Tibial nerve (tissue), 4 donors: Measurements from ENCODE around the gene TAS2R1. TPM values are rescaled to one million over a fixed set of nuclear protein-coding genes. Genes with fewer than 3 reads are reported as not detected.

Experiments
- DNase-seq, 2 donors: peaks; one replicate each; pipeline ENCODE4 v3.0.0-alpha.2; 2019; ENCODE audit warnings: low spot score in 2 of 2
- H3K27ac ChIP-seq, 4 donors: fragments of 200-600 bp; sonication (generic) in 3 of 4; one replicate each; pipeline ENCODE4 v1.5.1; 2017 to 2019; ENCODE audit warnings: mild to moderate bottlenecking in 1 of 4
- H3K27me3 ChIP-seq, 2 donors: fragments of 200-600 bp; sonication (generic) in 1 of 2; one replicate each; pipeline versions ENCODE4 v1.5.1 to v1.6.0; 2017 to 2019
- H3K36me3 ChIP-seq, 3 donors: fragments of 200-600 bp; sonication (generic); one replicate each; pipeline ENCODE4 v1.5.1; 2018 to 2019
- H3K4me1 ChIP-seq, 4 donors: fragments of 200-600 bp; sonication (generic) in 3 of 4; one replicate each; pipeline ENCODE4 v1.5.1; 2017 to 2019
- H3K4me3 ChIP-seq, 4 donors: fragments of 200-600 bp; sonication (generic) in 3 of 4; one replicate each; pipeline ENCODE4 v1.5.1; 2017 to 2019; ENCODE audit warnings: mild to moderate bottlenecking in 1 of 4, moderate library complexity in 1 of 4
- H3K9me3 ChIP-seq, 4 donors: fragments of 200-600 bp; sonication (generic) in 3 of 4; one replicate each; pipeline ENCODE4 v1.5.1; 2017 to 2019
- EP300 ChIP-seq, 2 donors: sonication (generic); formaldehyde crosslinking; IDR thresholded peaks; one replicate each; pipeline ENCODE4 v1.6.1; 2017; ENCODE audit warnings: antibody characterized with exemption in 2 of 2, mild to moderate bottlenecking in 1 of 2
- POLR2A ChIP-seq, 2 donors: fragments of 450-650 bp; IDR thresholded peaks; one replicate each; pipeline ENCODE4 v1.6.1; 2017; ENCODE audit warnings: antibody characterized with exemption in 2 of 2, mild to moderate bottlenecking in 2 of 2, moderate library complexity in 2 of 2
- WGBS, 2 donors: methylation state at CpG; one replicate each; pipeline ENCODE4 v1.1.5; 2018; 5-methylcytosine and 5-hydroxymethylcytosine counted together
- total RNA-seq, 4 donors: library from RNA; depleted of rRNA; stranded (reverse); fragments of >200 nt; gene quantifications; one replicate each; pipeline ENCODE4 v1.1.0, GENCODE V29; 2016
- TF ChIP-seq, protein P1 (sequence below), 5 experiments: fragments of 200-600 bp in 3 of 5; fragments of 450-650 bp in 2 of 5; sonication (generic) in 3 of 5; IDR thresholded peaks; one replicate each; pipeline ENCODE4 v1.5.1; 2016 to 2019; ENCODE audit warnings: antibody characterized with exemption in 5 of 5, mild to moderate bottlenecking in 3 of 5, moderate library complexity in 2 of 5

Gene TAS2R1
- total RNA-seq, 4 donors from 2014 or later, result not detected

DNA sequence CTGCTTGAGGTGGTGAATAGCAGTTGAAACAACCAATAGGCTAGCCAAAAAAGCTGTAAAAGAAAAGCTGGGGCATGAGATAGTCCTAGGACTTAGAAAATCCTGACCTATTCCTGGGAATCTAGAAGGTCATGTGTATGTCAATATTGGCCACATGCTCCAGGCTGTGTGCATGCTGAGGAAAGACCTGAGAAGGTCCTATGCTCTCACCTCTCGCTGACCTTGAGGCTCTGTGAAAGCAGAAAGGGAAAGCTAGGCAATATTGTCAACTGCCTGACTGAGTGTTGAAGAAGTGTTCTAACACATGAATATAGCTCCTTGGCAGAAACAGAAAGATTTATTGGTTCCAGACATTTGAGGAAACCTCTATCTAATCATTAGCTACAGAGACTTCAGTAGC lies 19.8 kb downstream of the TAS2R1 start:
- Histone ChIP-seq H3K9me3 (peaks cover 0 to 24% (median 0%) of the 10 kb centered on the region in 4 donors), H3K27ac (no peak overlapping the region), H3K27me3 (no peaks in the 10 kb centered on the region), H3K36me3 (no peaks in the 10 kb centered on the region), H3K4me1 (no peaks in the 10 kb centered on the region), H3K4me3 (no peak overlapping the region)
- 74% methylated on average over 1 of the region's 1 CpG for WGBS, 2 donors
- TF ChIP-seq, protein P1, sequence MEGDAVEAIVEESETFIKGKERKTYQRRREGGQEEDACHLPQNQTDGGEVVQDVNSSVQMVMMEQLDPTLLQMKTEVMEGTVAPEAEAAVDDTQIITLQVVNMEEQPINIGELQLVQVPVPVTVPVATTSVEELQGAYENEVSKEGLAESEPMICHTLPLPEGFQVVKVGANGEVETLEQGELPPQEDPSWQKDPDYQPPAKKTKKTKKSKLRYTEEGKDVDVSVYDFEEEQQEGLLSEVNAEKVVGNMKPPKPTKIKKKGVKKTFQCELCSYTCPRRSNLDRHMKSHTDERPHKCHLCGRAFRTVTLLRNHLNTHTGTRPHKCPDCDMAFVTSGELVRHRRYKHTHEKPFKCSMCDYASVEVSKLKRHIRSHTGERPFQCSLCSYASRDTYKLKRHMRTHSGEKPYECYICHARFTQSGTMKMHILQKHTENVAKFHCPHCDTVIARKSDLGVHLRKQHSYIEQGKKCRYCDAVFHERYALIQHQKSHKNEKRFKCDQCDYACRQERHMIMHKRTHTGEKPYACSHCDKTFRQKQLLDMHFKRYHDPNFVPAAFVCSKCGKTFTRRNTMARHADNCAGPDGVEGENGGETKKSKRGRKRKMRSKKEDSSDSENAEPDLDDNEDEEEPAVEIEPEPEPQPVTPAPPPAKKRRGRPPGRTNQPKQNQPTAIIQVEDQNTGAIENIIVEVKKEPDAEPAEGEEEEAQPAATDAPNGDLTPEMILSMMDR (IDR thresholded peaks at IDR 0.05), result no peak
- TF ChIP-seq POLR2A (IDR thresholded peaks at IDR 0.05), result no peak
- no peak for TF ChIP-seq EP300 (IDR thresholded peaks at IDR 0.05)
- no peak for DNase-seq

DNA sequence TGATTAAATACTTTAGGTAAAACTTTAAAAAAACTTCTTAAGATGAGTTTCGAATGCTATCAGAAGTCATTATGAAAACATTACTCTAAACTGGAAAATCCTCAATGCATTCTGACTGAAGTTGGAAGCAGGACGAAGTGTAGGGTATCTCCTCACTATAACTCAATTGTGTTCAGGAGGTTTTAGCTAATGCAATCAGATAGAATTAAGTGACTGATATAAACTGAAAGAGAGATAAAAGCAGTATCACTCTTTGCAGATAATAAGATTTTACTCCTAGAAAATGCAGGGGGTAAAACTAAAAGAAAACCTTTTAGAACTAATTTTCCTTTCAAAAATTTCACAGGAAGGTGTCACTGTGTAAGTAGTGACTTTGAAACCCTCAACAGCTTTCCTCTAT lies 22.1 kb downstream of the TAS2R1 start:
- Histone ChIP-seq H3K9me3 (peaks cover 0 to 24% (median 0%) of the 10 kb centered on the region in 4 donors), H3K27ac (no peak overlapping the region), H3K4me1 (no peaks in the 10 kb centered on the region), H3K4me3 (no peak overlapping the region), H3K27me3 (no peaks in the 10 kb centered on the region), H3K36me3 (no peaks in the 10 kb centered on the region)
- WGBS, 2 donors, result 82 to 86% methylated on average over 2 of the region's 2 CpGs
- TF ChIP-seq, protein P1 (IDR thresholded peaks at IDR 0.05), result no peak
- TF ChIP-seq POLR2A (IDR thresholded peaks at IDR 0.05) (no peak), EP300 (IDR thresholded peaks at IDR 0.05) (no peak)
- DNase-seq, result no peak

DNA sequence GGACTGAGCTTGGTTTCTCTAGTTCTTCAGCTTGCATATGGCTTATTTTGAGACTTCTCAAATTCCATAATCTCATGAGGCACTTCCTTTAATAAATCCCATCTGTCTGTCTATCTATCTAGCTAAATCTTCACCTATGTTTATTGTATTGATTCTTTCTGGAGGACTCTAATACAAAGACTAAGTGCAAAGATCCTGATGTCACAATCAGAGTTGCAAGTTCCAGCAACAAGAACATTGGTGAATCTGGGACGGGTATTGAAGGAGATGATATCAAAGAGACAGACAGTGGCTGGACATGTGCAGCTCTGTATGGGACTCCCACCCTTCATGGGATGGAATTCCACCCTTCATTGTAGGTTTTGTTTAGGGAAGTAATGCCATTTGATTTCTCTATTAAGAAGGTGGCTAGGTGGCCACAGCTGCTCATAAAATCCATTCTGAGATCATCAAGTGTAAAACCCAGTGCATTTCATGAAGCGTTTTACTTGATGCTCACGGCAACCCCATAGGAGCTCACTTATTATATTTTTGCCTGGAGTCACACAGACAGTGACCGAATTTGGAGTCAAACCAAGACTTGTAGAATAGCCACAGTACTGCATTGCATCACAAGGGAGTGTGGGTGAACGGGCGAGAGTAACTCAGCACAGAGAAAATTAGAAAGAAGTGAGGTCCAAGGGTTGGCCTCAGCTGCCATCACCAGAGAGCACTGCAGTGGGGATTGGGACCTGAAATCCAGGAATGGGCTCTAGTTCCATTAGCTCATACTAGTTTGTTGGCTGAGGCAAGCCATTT lies 24.9 kb downstream of the TAS2R1 start:
- Histone ChIP-seq H3K4me1 (no peaks in the 10 kb centered on the region), H3K27ac (no peak overlapping the region), H3K4me3 (no peak overlapping the region), H3K9me3 (peaks cover 0 to 1% (median 0%) of the 10 kb centered on the region in 4 donors), H3K36me3 (no peaks in the 10 kb centered on the region), H3K27me3 (no peaks in the 10 kb centered on the region)
- TF ChIP-seq, protein P1 (IDR thresholded peaks at IDR 0.05), result no peak
- TF ChIP-seq EP300 (IDR thresholded peaks at IDR 0.05), result no peak
- no peak for TF ChIP-seq POLR2A (IDR thresholded peaks at IDR 0.05)
- WGBS, 2 donors, result 87 to 93% methylated on average over 6 of the region's 6 CpGs
- DNase-seq, result no peak

DNA sequence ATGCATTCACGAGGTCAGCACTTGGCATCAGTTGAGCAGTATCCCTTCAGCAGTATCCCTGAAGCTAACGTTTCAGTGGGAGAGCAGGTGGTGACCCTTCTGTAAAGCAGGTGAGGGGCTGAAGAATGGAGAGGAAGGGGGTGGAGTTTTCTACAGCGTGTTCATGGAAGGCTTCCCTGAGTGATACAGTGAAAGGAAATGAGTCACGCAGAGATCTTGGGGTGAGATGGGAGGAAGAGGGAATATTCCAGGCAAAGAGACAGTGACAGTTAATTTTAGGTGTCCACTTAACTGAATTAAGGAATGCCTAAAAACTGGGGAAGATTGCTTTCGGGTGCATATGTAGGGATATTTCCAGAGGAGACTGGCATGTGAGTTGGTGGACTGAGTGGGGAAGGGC lies 25.7 kb downstream of the TAS2R1 start:
- WGBS, 2 donors, result 71 to 78% methylated on average over 5 of the region's 5 CpGs
- no peaks in the 10 kb centered on the region for H3K36me3 ChIP-seq
- no peaks in the 10 kb centered on the region for H3K9me3 ChIP-seq
- H3K27me3 ChIP-seq, result no peaks in the 10 kb centered on the region
- TF ChIP-seq EP300 (IDR thresholded peaks at IDR 0.05) (no peak), POLR2A (IDR thresholded peaks at IDR 0.05) (no peak)
- TF ChIP-seq, protein P1 (IDR thresholded peaks at IDR 0.05), result no peak
- H3K4me3 ChIP-seq, result no peak overlapping the region
- DNase-seq, result no peak
- H3K4me1 ChIP-seq, result no peaks in the 10 kb centered on the region
- H3K27ac ChIP-seq, result no peak overlapping the region

DNA sequence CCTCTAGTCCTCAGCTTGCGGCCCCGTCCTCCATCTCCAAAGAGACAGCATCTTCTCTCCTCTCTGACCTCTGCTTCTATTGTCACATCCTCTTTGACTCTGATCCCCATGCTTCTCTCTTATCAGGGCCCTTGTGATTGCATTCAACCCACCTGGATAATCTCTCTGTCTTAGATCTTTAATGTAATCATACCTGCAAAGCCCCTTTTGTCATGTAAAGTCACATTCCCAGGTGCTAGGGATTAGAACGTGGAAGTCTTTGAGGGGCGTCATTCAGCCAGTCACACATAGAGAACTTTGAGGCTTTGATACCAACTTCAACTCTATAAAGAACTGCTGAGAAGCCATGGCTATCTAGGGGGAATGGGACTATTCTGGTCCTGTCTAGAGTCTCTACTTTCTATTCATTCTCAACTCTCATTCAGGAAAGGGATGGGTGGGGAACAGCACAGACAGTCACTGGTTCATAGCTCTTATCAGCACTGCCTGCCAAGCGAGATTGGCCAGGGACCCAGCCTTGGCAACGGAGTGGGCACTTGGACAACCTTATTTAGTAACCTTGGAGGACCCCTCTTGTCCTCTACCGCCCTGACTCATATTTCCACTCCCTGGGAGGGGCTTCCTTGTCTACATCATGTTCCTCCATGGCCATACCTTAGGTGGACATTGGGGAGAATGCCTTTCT lies 29.0 kb downstream of the TAS2R1 start:
- H3K4me3 ChIP-seq, result no peak overlapping the region
- 80% methylated on average over 7 of the region's 7 CpGs for WGBS, 2 donors
- no peaks in the 10 kb centered on the region for H3K27me3 ChIP-seq
- DNase-seq, result no peak
- no peaks in the 10 kb centered on the region for H3K4me1 ChIP-seq
- H3K27ac ChIP-seq, result no peak overlapping the region
- H3K9me3 ChIP-seq, result no peaks in the 10 kb centered on the region
- no peak for TF ChIP-seq POLR2A (IDR thresholded peaks at IDR 0.05)
- no peak for TF ChIP-seq EP300 (IDR thresholded peaks at IDR 0.05)
- TF ChIP-seq, protein P1 (IDR thresholded peaks at IDR 0.05), result no peak
- H3K36me3 ChIP-seq, result no peaks in the 10 kb centered on the region
